Peyer's patch (tissue), 4 donors: ENCODE measurements around the gene LTBP1. TPM values are rescaled to one million over a fixed set of nuclear protein-coding genes. Genes with fewer than 3 reads are reported as not detected.

ENCODE experiments used
- DNase-seq, 3 donors: peaks; one replicate each; pipeline ENCODE4 v3.0.0-alpha.2; 2017 to 2019
- H3K27ac ChIP-seq, 4 donors: fragments of 200-600 bp; sonication (generic); one replicate each; pipeline ENCODE4 v1.5.1; 2016 to 2019
- H3K27me3 ChIP-seq, 2 donors: fragments of 200-600 bp; sonication (generic); one replicate each; pipeline ENCODE4 v1.5.1; 2019
- H3K36me3 ChIP-seq, 3 donors: fragments of 200-600 bp; sonication (generic); one replicate each; pipeline ENCODE4 v1.5.1; 2016 to 2019
- H3K4me1 ChIP-seq, 4 donors: fragments of 200-600 bp; sonication (generic); one replicate each; pipeline ENCODE4 v1.5.1; 2016 to 2019
- H3K4me3 ChIP-seq, 4 donors: fragments of 200-600 bp; sonication (generic); 1 replicate in 3 of 4; 2 replicates in 1 of 4; pipeline ENCODE4 v1.5.1; 2016 to 2019; ENCODE audit warnings: mild to moderate bottlenecking in 1 of 4
- H3K9me3 ChIP-seq, 4 donors: fragments of 200-600 bp; sonication (generic); one replicate each; pipeline ENCODE4 v1.5.1; 2016 to 2019; ENCODE audit warnings: mild to moderate bottlenecking in 1 of 4
- CTCF ChIP-seq, 6 experiments: fragments of 450-650 bp in 4 of 6; fragments of 200-600 bp in 2 of 6; sonication (generic) in 1 of 6; IDR thresholded peaks; one replicate each; pipeline ENCODE4 v1.5.1; 2017 to 2019; ENCODE audit warnings: antibody characterized with exemption in 6 of 6, mild to moderate bottlenecking in 3 of 6, moderate library complexity in 1 of 6
- POLR2A ChIP-seq, 2 donors: fragments of 450-650 bp; IDR thresholded peaks; one replicate each; pipeline ENCODE4 v1.5.1; 2017; ENCODE audit warnings: antibody characterized with exemption in 2 of 2, mild to moderate bottlenecking in 2 of 2, moderate library complexity in 2 of 2
- total RNA-seq, 4 donors: library from RNA; depleted of rRNA; stranded (reverse); fragments of >200 nt; gene quantifications; one replicate each; pipeline ENCODE4 v1.1.0, GENCODE V29; 2016

The LTBP1 gene
- total RNA-seq, 4 donors from 2014 or later, result 8.6 to 23.1 (median 13.1) TPM

- Histone ChIP-seq H3K4me1 (no peaks in the 10 kb centered on the region), H3K9me3 (no peaks in the 10 kb centered on the region), H3K27ac (no peak overlapping the region), H3K27me3 (no peaks in the 10 kb centered on the region), H3K36me3 (no peaks in the 10 kb centered on the region), H3K4me3 (no peak overlapping the region)
- no peak for DNase-seq
- TF ChIP-seq POLR2A (IDR thresholded peaks at IDR 0.05) (no peak), CTCF (IDR thresholded peaks at IDR 0.05) (no peak)
Measured at GRCh38 chr2:33144243-33144642, 197.5 kb downstream of the LTBP1 start.

- Histone ChIP-seq H3K27me3 (no peaks in the 10 kb centered on the region), H3K9me3 (no peaks in the 10 kb centered on the region), H3K27ac (peak overlapping the region in 1 of 4 donors; percentile 43), H3K4me1 (no peaks in the 10 kb centered on the region), H3K36me3 (no peaks in the 10 kb centered on the region), H3K4me3 (no peak overlapping the region)
- no peak for TF ChIP-seq CTCF (IDR thresholded peaks at IDR 0.05)
- DNase-seq, result no peak
Measured at GRCh38 chr2:33145459-33145858, 198.7 kb downstream of the LTBP1 start.

GRCh38 chr2:33146102-33146501 lies 199.3 kb downstream of the LTBP1 start:
- Histone ChIP-seq H3K27ac (peak overlapping the region in 2 of 4 donors; percentile 19 to 43), H3K9me3 (no peaks in the 10 kb centered on the region), H3K4me3 (no peak overlapping the region), H3K4me1 (no peaks in the 10 kb centered on the region), H3K36me3 (no peaks in the 10 kb centered on the region), H3K27me3 (no peaks in the 10 kb centered on the region)
- no peak for TF ChIP-seq POLR2A (IDR thresholded peaks at IDR 0.05)
- no peak for TF ChIP-seq CTCF (IDR thresholded peaks at IDR 0.05)
- no peak for DNase-seq

- Histone ChIP-seq H3K27me3 (no peaks in the 10 kb centered on the region), H3K27ac (no peak overlapping the region), H3K36me3 (no peaks in the 10 kb centered on the region), H3K4me1 (no peaks in the 10 kb centered on the region), H3K9me3 (no peaks in the 10 kb centered on the region), H3K4me3 (no peak overlapping the region)
- no peak for TF ChIP-seq POLR2A (IDR thresholded peaks at IDR 0.05)
- no peak for TF ChIP-seq CTCF (IDR thresholded peaks at IDR 0.05)
- no peak for DNase-seq
Measured at GRCh38 chr2:33153008-33153407, 206.3 kb downstream of the LTBP1 start.

- Histone ChIP-seq H3K9me3 (no peaks in the 10 kb centered on the region), H3K27ac (peak overlapping the region in 2 of 4 donors; percentile 53 to 64), H3K4me1 (no peaks in the 10 kb centered on the region), H3K27me3 (no peaks in the 10 kb centered on the region), H3K4me3 (no peak overlapping the region), H3K36me3 (no peaks in the 10 kb centered on the region)
- no peak for TF ChIP-seq POLR2A (IDR thresholded peaks at IDR 0.05)
- no peak for TF ChIP-seq CTCF (IDR thresholded peaks at IDR 0.05)
- no peak for DNase-seq
Measured at GRCh38 chr2:33158482-33159003, 211.8 kb downstream of the LTBP1 start.

- Histone ChIP-seq H3K27me3 (no peaks in the 10 kb centered on the region), H3K36me3 (no peaks in the 10 kb centered on the region), H3K9me3 (no peaks in the 10 kb centered on the region), H3K27ac (peak overlapping the region in 1 of 4 donors; percentile 64), H3K4me3 (no peak overlapping the region), H3K4me1 (no peaks in the 10 kb centered on the region)
- no peak for DNase-seq
- TF ChIP-seq POLR2A (IDR thresholded peaks at IDR 0.05) (no peak), CTCF (IDR thresholded peaks at IDR 0.05) (no peak)
Measured at GRCh38 chr2:33160191-33160590, 213.4 kb downstream of the LTBP1 start.
